Hepatocyte (in vitro differentiated cells): ENCODE measurements around the gene FBXL2.
A peak's percentile ranks its signal among the peaks of the same experiment; 100 is the strongest.

Experiments
- EZH2 ChIP-seq: fragments of 200-600 bp; sonication (generic); IDR thresholded peaks from 2 replicates; pipeline ENCODE4 v1.6.1; 2016; ENCODE audit warnings: antibody characterized with exemption, mild to moderate bottlenecking, borderline replicate concordance
- EZH2phosphoT487 ChIP-seq: fragments of 200-600 bp; sonication (generic); IDR thresholded peaks from one replicate; pipeline ENCODE4 v1.6.1; 2018; ENCODE audit warnings: antibody characterized with exemption, mild to moderate bottlenecking, low read depth, moderate library complexity; ENCODE audit not compliant: unreplicated experiment, severe bottlenecking
- TF ChIP-seq, protein P1 (sequence below): fragments of 200-600 bp; sonication (generic); IDR thresholded peaks from 2 replicates; pipeline ENCODE4 v1.5.1; 2016; ENCODE audit warnings: antibody characterized with exemption, mild to moderate bottlenecking; ENCODE audit not compliant: poor library complexity

DNA sequence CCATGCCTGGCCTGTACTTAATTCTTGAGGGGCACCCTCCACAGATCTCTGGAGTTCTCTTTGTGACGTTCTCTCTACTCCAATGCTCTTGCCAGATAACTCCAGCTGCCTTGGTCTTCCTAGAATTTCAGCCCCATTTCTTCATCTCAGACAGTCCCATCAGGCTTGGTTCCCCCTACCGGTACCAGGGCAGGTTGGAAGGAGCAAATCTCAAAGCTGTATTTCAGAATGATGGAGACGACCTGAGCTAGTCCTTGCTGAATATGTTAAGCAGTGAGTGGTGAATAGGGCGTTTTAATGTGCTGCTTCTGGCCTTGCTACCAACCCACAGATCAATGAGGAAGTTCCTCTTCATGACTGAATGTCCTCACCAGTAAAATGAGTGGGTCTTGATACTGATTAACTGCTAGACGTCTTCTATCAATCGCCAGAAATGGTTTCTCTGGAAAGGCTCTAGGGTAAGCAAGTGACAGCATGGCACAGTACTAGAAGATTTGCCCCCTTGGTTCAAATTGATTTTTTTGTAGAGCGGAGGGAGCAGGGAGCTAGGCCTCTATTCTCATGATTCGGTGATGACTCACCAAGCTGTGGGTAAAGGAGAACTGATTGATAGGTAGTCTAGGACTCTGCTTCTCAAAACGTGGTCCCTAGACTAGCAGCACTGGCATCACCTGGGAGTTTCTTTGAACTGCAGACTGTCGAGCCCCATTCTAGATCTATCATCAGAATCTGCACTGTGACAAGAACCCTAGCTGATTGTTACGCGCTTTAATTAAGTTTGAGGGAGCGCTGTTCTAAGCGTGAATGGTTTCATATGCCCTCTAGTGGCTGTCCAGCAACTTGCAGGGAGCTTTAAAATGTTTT lies 95.2 kb downstream of the FBXL2 start:
- TF ChIP-seq, protein P1, sequence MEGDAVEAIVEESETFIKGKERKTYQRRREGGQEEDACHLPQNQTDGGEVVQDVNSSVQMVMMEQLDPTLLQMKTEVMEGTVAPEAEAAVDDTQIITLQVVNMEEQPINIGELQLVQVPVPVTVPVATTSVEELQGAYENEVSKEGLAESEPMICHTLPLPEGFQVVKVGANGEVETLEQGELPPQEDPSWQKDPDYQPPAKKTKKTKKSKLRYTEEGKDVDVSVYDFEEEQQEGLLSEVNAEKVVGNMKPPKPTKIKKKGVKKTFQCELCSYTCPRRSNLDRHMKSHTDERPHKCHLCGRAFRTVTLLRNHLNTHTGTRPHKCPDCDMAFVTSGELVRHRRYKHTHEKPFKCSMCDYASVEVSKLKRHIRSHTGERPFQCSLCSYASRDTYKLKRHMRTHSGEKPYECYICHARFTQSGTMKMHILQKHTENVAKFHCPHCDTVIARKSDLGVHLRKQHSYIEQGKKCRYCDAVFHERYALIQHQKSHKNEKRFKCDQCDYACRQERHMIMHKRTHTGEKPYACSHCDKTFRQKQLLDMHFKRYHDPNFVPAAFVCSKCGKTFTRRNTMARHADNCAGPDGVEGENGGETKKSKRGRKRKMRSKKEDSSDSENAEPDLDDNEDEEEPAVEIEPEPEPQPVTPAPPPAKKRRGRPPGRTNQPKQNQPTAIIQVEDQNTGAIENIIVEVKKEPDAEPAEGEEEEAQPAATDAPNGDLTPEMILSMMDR: peak; percentile 96
- TF ChIP-seq EZH2: no peak
- no peak for TF ChIP-seq EZH2phosphoT487
